GM12878 (cell line): ENCODE results near the gene MAK. TPM values are rescaled to one million over a fixed set of nuclear protein-coding genes. Genes with fewer than 3 reads are reported as not detected.

Source experiments
- ATAC-seq: fragments of 200-7000 bp; cut with Tn5 transposase; 3 replicates; pipeline ENCODE4 v1.9.1; 2020; ENCODE audit warnings: mild to moderate bottlenecking, moderate library complexity
- BruUV-seq: library from RNA; stranded (reverse); fragments of 400-500 nt; replicated peaks from 2 replicates; lab custom pipeline; 2021; lab: Mats Ljungman, UMichigan
- CTCF ChIA-PET: fragments of 300-600 bp; sonication (Branson Sonifier 250); formaldehyde crosslinking; extraction: SDS; loops from one replicate; lab custom pipeline; 2021; ENCODE audit warnings: inconsistent platforms; lab: Yijun Ruan, JAX
- POLR2A ChIA-PET: fragments of 350-600 bp; formaldehyde crosslinking; extraction: SDS; loops from one replicate; lab custom pipeline; 2021; ENCODE audit warnings: inconsistent platforms; lab: Charles Lee
- RAD21 ChIA-PET: fragments of 300-600 bp; sonication (Branson Sonifier 250); formaldehyde crosslinking; loops from one replicate; lab custom pipeline; 2023; ENCODE audit warnings: antibody characterized with exemption; ENCODE audit not compliant: unreplicated experiment; lab: Charles Lee
- SMC1A ChIA-PET: fragments of 300-600 bp; sonication (Branson Sonifier 250); formaldehyde crosslinking; loops from one replicate; lab custom pipeline; 2023; ENCODE audit not compliant: unreplicated experiment, uncharacterized antibody; lab: Charles Lee
- DNase-seq: peaks from one replicate; pipeline ENCODE4 v3.0.0-alpha.2; 2011; ENCODE audit warnings: low read depth, low spot score
- FAIRE-seq: peaks from 3 replicates; lab custom pipeline; 2011; peaks lifted over from hg19 to GRCh38; lab: Jason Lieb, UNC
- H2AFZ ChIP-seq: 2 replicates; pipeline ENCODE4 v1.6.0; 2011; ENCODE audit warnings: low read depth, low read length, control low read depth; ENCODE audit not compliant: control insufficient read depth
- H3K27ac ChIP-seq: 2 replicates; pipeline ENCODE4 v1.5.1; 2011; ENCODE audit warnings: control low read depth; ENCODE audit not compliant: control insufficient read depth, insufficient read depth
- H3K27me3 ChIP-seq, 2 experiments: replicated peaks in 1 of 2; 2 replicates each; pipeline versions ENCODE4 v1.6.0 to v1.6.1; 2011; ENCODE audit warnings: low read length in 1 of 2; ENCODE audit not compliant: control insufficient read depth in 2 of 2, insufficient read depth in 2 of 2
- H3K36me3 ChIP-seq, 2 experiments: 2 replicates each; pipeline ENCODE4 v1.5.1; 2011; ENCODE audit warnings: low read length in 1 of 2; ENCODE audit not compliant: control insufficient read depth in 2 of 2, insufficient read depth in 2 of 2
- H3K4me1 ChIP-seq: 2 replicates; pipeline ENCODE4 v1.6.1; 2011; ENCODE audit warnings: mild to moderate bottlenecking, low read length, moderate library complexity, mixed read lengths; ENCODE audit not compliant: control insufficient read depth, insufficient read depth
- H3K4me2 ChIP-seq: 2 replicates; pipeline ENCODE4 v1.6.0; 2011; ENCODE audit warnings: control low read depth; ENCODE audit not compliant: control insufficient read depth, insufficient read depth
- H3K4me3 ChIP-seq: fragments of 200-600 bp; sonication (generic); 2 replicates; pipeline ENCODE4 v1.5.1; 2016
- H3K79me2 ChIP-seq: 2 replicates; pipeline ENCODE4 v1.6.0; 2011; ENCODE audit warnings: low read length; ENCODE audit not compliant: control insufficient read depth, insufficient read depth
- H3K9ac ChIP-seq: 2 replicates; pipeline ENCODE4 v1.8.0; 2011; ENCODE audit warnings: low read length, control low read depth, mixed read lengths; ENCODE audit not compliant: control insufficient read depth, insufficient read depth
- H3K9me3 ChIP-seq: replicated peaks from 3 replicates; pipeline ENCODE4 v1.5.1; 2011; ENCODE audit warnings: mild to moderate bottlenecking, low read length; ENCODE audit not compliant: control insufficient read depth, insufficient read depth
- H4K20me1 ChIP-seq: 2 replicates; pipeline ENCODE4 v1.6.0; 2011; ENCODE audit not compliant: control insufficient read depth, insufficient read depth
- ETV6 ChIP-seq, 2 experiments: fragments of 450-650 bp in 1 of 2; IDR thresholded peaks in 1 of 2; conservative IDR thresholded peaks in 1 of 2; 2 replicates each; pipeline ENCODE4 v1.6.1; 2014; ENCODE audit warnings: antibody characterized with exemption in 1 of 2, borderline replicate concordance in 1 of 2, low read depth in 1 of 2, mild to moderate bottlenecking in 1 of 2, moderate library complexity in 1 of 2
- IRF4 ChIP-seq: IDR thresholded peaks from 2 replicates; pipeline ENCODE4 v1.6.1; 2011; ENCODE audit warnings: low read depth, low read length
- MAX ChIP-seq: IDR thresholded peaks from 2 replicates; pipeline ENCODE4 v1.6.1; 2012; ENCODE audit warnings: low read depth, low read length, improper control_type of control experiment
- MTA2 ChIP-seq: fragments of 450-650 bp; IDR thresholded peaks from 2 replicates; pipeline ENCODE4 v1.6.1; 2016; ENCODE audit warnings: low read depth, mild to moderate bottlenecking, moderate library complexity
- TARDBP ChIP-seq: IDR thresholded peaks from 2 replicates; pipeline ENCODE4 v1.6.1; 2016; ENCODE audit warnings: borderline replicate concordance
- ZNF24 ChIP-seq: fragments of 450-650 bp; IDR thresholded peaks from 2 replicates; pipeline ENCODE4 v1.6.1; 2017; ENCODE audit warnings: antibody characterized with exemption, mild to moderate bottlenecking
- WGBS: methylation state at CpG from one replicate; pipeline ENCODE4 v1.1.6; 2016; ENCODE audit warnings: low lambda C conversion rate; ENCODE audit not compliant: insufficient replicate concordance, insufficient coverage; ENCODE audit errors: missing lambda C conversion rate; 5-methylcytosine and 5-hydroxymethylcytosine counted together
- in situ Hi-C: fragments of 300-500 bp; cut with MboI; formaldehyde crosslinking; loops from 9 replicates; pipeline ENCODE4 v1.14.3; 2018; ENCODE audit warnings: mixed read lengths
- intact Hi-C: fragments of 100-400 bp; cut with micrococcal nuclease; formaldehyde crosslinking; loops from one replicate; pipeline ENCODE4 v1.14.2; 2022; ENCODE audit not compliant: unreplicated experiment
- polyA plus RNA-seq, 11 experiments: library from polyadenylated mRNA; depleted of rRNA in 4 of 11; unstranded in 6 of 11; stranded (reverse) in 5 of 11; fragments of >200 nt; fragmentation: Nextera tagmentation in 4 of 11; fragmentation: Illumina TruSeq in 1 of 11; extraction: Ambion mirVana in 4 of 11; extraction: Trizol in 1 of 11; gene quantifications; 1 replicate in 1 of 11; 2 replicates in 10 of 11; pipeline versions ENCODE4 v1.2.1 to v1.2.3, GENCODE V29; 2011 to 2016; ENCODE audit warnings: inconsistent platforms in 2 of 11, missing spikeins in 2 of 11, low read depth in 1 of 11
- total RNA-seq, 4 experiments: library from RNA; depleted of rRNA in 3 of 4; stranded (reverse); fragments of >200 nt in 3 of 4; fragmentation: Illumina TruSeq in 1 of 4; extraction: Trizol in 1 of 4; gene quantifications; 2 replicates each; pipeline versions ENCODE4 v1.2.1 to v1.2.3, GENCODE V29; 2013 to 2021

MAK gene
- total and polyA plus RNA-seq, 10 of the 15 experiments (the other 5 are each of a cell fraction or from before 2014, with no cell fraction given) = 0.01 to 0.90 (median 0.13) TPM; not detected in 1

GRCh38 chr6:10743515-10743914 is 94.8 kb downstream of the MAK start:
- TF ChIP-seq ETV6 (conservative IDR thresholded peaks at IDR 0.05 in 1 of 2, IDR thresholded peaks at IDR 0.05 in 1 of 2; ENCODE audit: borderline replicate concordance in 1 of 2, low read depth in 1 of 2) (no peak), MAX (no peak), ZNF24 (no peak), IRF4 (no peak)
- in situ Hi-C loops = no loop called here

DNA sequence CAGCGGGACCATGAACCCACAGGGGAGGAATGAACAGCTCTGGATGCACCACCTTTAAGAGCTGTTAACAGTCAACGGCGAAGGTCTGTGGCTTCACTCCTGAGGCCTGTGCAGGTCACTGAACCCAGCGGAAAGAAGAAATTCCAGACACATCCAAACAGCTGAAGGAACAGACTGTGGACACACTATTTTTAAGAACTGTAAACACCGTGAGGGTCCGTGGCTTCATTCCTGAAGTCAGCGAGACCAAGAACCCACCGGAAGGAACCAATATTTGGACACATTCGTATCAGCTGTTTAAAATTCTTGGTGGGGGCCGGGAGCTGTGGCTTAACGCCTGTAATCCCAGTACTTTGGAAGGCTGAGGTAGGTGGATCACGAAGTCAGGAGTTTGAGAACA is 96.1 kb downstream of the MAK start:
- no peaks in the 10 kb centered on the region; the same call in 2 of the 3 replicates for H3K9me3 ChIP-seq
- no peak overlapping the region for H3K4me3 ChIP-seq
- no peak for DNase-seq
- H3K4me2 ChIP-seq = no peak overlapping the region
- FAIRE-seq = no peak
- RAD21 ChIA-PET = no interaction called here
- no peak overlapping the region for H3K27ac ChIP-seq
- no peaks in the 10 kb centered on the region for H4K20me1 ChIP-seq
- ATAC-seq = no peak
- intact Hi-C loops (no loop called here), in situ Hi-C loops (no loop called here)
- H3K9ac ChIP-seq = no peak overlapping the region
- no peak overlapping the region for H2AFZ ChIP-seq
- CTCF ChIA-PET = interaction anchor here (0.9 to 1.2 kb wide), 2 partner anchors 231 to 263 kb away, joined by 3 read pairs; no protein-coding TSS in a partner anchor
- TF ChIP-seq TARDBP (no peak), MTA2 (no peak)
- TF ChIP-seq, all 136 proteins: peak for 0
- BruUV-seq = no TSS peak
- ChIA-PET POLR2A (interaction anchor here (0.6 kb wide), 1 partner anchor 91 kb away, joined by 4 read pairs; no protein-coding TSS in a partner anchor), SMC1A (interaction anchor here (1.0 kb wide), 1 partner anchor 35 kb away, joined by 4 read pairs; no protein-coding TSS in a partner anchor)
- H3K27me3 ChIP-seq = no peaks in the 10 kb centered on the region
- H3K79me2 ChIP-seq = 0 out of 2 replicates have a peak, but pooled peaks cover 2% of the 10 kb centered on the region
- WGBS = 89% methylated on average over 12 of the region's 12 CpGs
- H3K4me1 ChIP-seq = no peaks in the 10 kb centered on the region
- no peaks in the 10 kb centered on the region for H3K36me3 ChIP-seq

More at GRCh38 chr6:10743515-10743914, 94.8 kb downstream of the MAK start:
- 97% methylated on average over 6 of the region's 6 CpGs for WGBS
- Histone ChIP-seq H3K79me2 (peaks cover 11% of the 10 kb centered on the region), H2AFZ (no peak overlapping the region), H3K4me2 (no peak overlapping the region), H3K4me1 (no peaks in the 10 kb centered on the region; the same call in 1 of the 2 replicates), H4K20me1 (no peaks in the 10 kb centered on the region), H3K9me3 (no peaks in the 10 kb centered on the region; the same call in 2 of the 3 replicates), H3K27ac (no peak overlapping the region), H3K27me3 (no peaks in the 10 kb centered on the region), H3K4me3 (no peak overlapping the region), H3K36me3 (no peaks in the 10 kb centered on the region), H3K9ac (no peak overlapping the region)
- ATAC-seq = no peak
- CTCF ChIA-PET = interaction anchor here (1.0 kb wide), 1 partner anchor 265 kb away, joined by 3 read pairs; no protein-coding TSS in a partner anchor
- RAD21 ChIA-PET = no interaction called here
- intact Hi-C loops = no loop called here
- SMC1A ChIA-PET = no interaction called here
- POLR2A ChIA-PET = interaction anchor here (1.6 kb wide), 1 partner anchor 23 kb away, joined by 4 read pairs; no protein-coding TSS in a partner anchor
- FAIRE-seq = no peak
- BruUV-seq = no TSS peak
- no peak for DNase-seq
